ENCODE results near the gene CDK1.

Gene CDK1

DNA sequence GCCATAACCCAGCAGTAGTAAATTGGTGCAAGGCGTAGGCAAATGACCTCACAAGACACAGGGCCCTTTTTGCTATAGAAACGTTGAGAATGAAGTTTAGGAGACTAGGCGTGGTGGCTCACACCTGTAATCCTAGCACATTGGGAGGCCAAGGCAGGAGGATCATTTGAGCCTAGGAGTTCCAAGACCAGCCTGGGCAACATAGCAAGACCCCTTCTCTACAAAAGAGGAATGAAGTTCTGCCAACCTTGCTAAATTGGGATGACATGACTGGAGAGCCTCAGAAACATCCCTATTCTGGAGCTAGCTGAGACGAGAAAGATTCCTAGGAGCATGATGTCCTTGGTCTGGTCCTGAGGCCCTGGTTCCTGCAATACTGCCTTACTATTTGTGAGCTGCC is 20.6 kb downstream of the CDK1 start:
- H3K27me3 ChIP-seq (ENCODE audit: low read depth, low read length) = no peaks in the 10 kb centered on the region
- no peaks in the 10 kb centered on the region for H3K4me1 ChIP-seq (ENCODE audit: low read length)
- H3K4me2 ChIP-seq (ENCODE audit: low read length) = no peak overlapping the region
- H3K36me3 ChIP-seq (replicated peaks; ENCODE audit: low read depth, low read length) = peaks cover 32% of the 10 kb centered on the region
- TF ChIP-seq EZH2phosphoT487 (IDR thresholded peaks at IDR 0.05; ENCODE audit: low read depth) = no peak
- TF ChIP-seq, protein P1, sequence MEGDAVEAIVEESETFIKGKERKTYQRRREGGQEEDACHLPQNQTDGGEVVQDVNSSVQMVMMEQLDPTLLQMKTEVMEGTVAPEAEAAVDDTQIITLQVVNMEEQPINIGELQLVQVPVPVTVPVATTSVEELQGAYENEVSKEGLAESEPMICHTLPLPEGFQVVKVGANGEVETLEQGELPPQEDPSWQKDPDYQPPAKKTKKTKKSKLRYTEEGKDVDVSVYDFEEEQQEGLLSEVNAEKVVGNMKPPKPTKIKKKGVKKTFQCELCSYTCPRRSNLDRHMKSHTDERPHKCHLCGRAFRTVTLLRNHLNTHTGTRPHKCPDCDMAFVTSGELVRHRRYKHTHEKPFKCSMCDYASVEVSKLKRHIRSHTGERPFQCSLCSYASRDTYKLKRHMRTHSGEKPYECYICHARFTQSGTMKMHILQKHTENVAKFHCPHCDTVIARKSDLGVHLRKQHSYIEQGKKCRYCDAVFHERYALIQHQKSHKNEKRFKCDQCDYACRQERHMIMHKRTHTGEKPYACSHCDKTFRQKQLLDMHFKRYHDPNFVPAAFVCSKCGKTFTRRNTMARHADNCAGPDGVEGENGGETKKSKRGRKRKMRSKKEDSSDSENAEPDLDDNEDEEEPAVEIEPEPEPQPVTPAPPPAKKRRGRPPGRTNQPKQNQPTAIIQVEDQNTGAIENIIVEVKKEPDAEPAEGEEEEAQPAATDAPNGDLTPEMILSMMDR (IDR thresholded peaks at IDR 0.05; ENCODE audit: low read depth, low read length) = no peak
- H2AFZ ChIP-seq (ENCODE audit: low read depth, low read length) = no peak overlapping the region
- peaks cover 4% of the 10 kb centered on the region; the same call in 1 of the 2 replicates for H4K20me1 ChIP-seq (ENCODE audit: insufficient read depth, low read length)
- H3K27ac ChIP-seq (ENCODE audit: low read length) = no peak overlapping the region
- peaks cover 19% of the 10 kb centered on the region for H3K79me2 ChIP-seq (ENCODE audit: low read length)
- no peak overlapping the region for H3K4me3 ChIP-seq (ENCODE audit: low read length)
- H3K9ac ChIP-seq (ENCODE audit: low read length) = no peak overlapping the region
- no peaks in the 10 kb centered on the region for H3K9me3 ChIP-seq (ENCODE audit: insufficient read depth, low read length)

DNA sequence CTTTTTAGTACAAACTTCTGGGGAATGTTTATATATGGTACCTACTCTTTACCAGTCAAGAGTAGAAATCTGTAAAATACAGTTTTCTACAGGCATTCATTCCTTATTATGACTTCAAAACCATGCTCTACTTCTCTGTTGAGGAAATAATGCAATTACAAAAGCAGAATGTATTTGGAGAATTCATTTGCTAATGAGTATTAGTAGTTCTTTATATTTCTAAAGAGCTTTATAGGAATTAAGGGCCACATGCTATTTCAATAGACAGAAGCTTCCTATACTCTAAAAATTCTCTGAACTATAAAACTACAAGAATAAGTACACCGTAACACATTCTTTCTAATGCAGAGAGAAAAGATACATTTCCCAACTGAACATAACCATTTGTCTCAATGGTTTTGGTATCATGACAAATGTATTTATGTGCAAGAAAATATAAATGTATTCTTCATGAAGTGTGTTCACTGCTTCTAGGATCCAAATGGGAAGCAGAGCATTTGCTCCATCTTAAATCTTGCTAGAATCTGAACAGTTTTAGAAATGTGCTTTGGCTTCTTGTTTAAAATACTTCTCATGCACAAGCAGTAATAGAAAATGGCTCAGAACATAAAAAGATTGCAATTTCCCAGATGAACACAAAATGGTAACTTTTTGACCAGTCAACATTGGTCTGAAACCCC is 21.8 kb downstream of the CDK1 start:
- no peak overlapping the region for H3K9ac ChIP-seq (ENCODE audit: low read length)
- H2AFZ ChIP-seq (ENCODE audit: low read depth, low read length) = no peak overlapping the region
- H4K20me1 ChIP-seq (ENCODE audit: insufficient read depth, low read length) = no peaks in the 10 kb centered on the region
- H3K4me3 ChIP-seq (ENCODE audit: low read length) = no peak overlapping the region
- H3K79me2 ChIP-seq (ENCODE audit: low read length) = peaks cover 9% of the 10 kb centered on the region
- no peak overlapping the region for H3K27ac ChIP-seq (ENCODE audit: low read length)
- H3K4me2 ChIP-seq (ENCODE audit: low read length) = no peak overlapping the region
- peaks cover 21% of the 10 kb centered on the region for H3K36me3 ChIP-seq (replicated peaks; ENCODE audit: low read depth, low read length)
- TF ChIP-seq, protein P1 (IDR thresholded peaks at IDR 0.05; ENCODE audit: low read depth, low read length) = no peak
- no peak for TF ChIP-seq EZH2phosphoT487 (IDR thresholded peaks at IDR 0.05; ENCODE audit: low read depth)
- no peaks in the 10 kb centered on the region for H3K9me3 ChIP-seq (ENCODE audit: insufficient read depth, low read length)
- H3K27me3 ChIP-seq (ENCODE audit: low read depth, low read length) = no peaks in the 10 kb centered on the region
- H3K4me1 ChIP-seq (ENCODE audit: low read length) = no peaks in the 10 kb centered on the region

DNA sequence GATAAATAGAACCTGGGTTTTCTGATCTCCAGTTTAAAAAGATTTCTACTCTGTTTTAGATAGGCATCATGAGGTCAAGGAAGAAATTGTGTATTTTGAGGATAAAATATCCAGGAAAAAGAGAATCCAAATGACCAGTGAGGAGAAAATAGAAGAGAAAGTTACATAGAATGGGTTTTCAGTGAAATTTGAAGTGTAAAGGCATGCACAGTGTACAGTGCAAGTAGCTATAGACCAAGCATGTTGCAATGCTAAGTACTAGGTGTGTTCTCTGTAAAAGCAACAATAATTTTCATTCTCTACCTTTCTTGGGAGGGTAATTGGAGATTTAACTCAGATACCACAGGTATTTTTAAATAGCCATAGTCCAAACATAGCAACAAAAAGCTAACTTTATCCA is 22.6 kb downstream of the CDK1 start:
- Histone ChIP-seq H3K4me2 (ENCODE audit: low read length) (no peak overlapping the region), H3K27ac (ENCODE audit: low read length) (no peak overlapping the region), H2AFZ (ENCODE audit: low read depth, low read length) (no peak overlapping the region)

DNA sequence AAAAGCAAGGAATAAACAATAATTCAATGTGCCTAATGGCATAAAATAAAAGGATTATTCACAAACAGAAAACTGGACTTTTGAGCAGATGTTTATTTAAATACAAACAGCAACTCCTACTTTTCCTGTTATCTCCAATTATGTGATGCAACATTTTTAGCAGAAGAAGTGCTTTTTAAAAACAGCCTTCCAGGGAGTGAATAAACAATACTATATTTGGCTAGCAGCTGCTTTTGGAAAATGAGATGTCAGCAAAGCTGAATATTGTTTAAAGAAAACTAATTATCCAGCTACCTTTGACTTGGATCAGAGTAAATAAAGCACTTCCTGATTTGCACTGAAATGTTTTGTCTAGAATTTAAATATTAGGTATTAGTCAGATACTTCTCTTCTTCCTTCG is 23.2 kb downstream of the CDK1 start:
- no peak overlapping the region for H3K4me3 ChIP-seq (ENCODE audit: low read length)
- no peak overlapping the region for H3K9ac ChIP-seq (ENCODE audit: low read length)
- no peak overlapping the region for H3K27ac ChIP-seq (ENCODE audit: low read length)
- H3K9me3 ChIP-seq (ENCODE audit: insufficient read depth, low read length) = no peaks in the 10 kb centered on the region
- TF ChIP-seq, protein P1 (IDR thresholded peaks at IDR 0.05; ENCODE audit: low read depth, low read length) = no peak
- no peak for TF ChIP-seq EZH2phosphoT487 (IDR thresholded peaks at IDR 0.05; ENCODE audit: low read depth)
- no peaks in the 10 kb centered on the region for H3K4me1 ChIP-seq (ENCODE audit: low read length)
- no peak overlapping the region for H2AFZ ChIP-seq (ENCODE audit: low read depth, low read length)
- no peaks in the 10 kb centered on the region for H3K27me3 ChIP-seq (ENCODE audit: low read depth, low read length)
- H3K79me2 ChIP-seq (ENCODE audit: low read length) = no peaks in the 10 kb centered on the region
- H4K20me1 ChIP-seq (ENCODE audit: insufficient read depth, low read length) = no peaks in the 10 kb centered on the region
- H3K4me2 ChIP-seq (ENCODE audit: low read length) = no peak overlapping the region
- H3K36me3 ChIP-seq (replicated peaks; ENCODE audit: low read depth, low read length) = peaks cover 15% of the 10 kb centered on the region

More for the DNA sequence above, 22.6 kb downstream of the CDK1 start:
- H4K20me1 ChIP-seq (ENCODE audit: insufficient read depth, low read length) = no peaks in the 10 kb centered on the region
- H3K79me2 ChIP-seq (ENCODE audit: low read length) = 0 out of 2 replicates have a peak, but pooled peaks cover 3% of the 10 kb centered on the region
- H3K4me3 ChIP-seq (ENCODE audit: low read length) = no peak overlapping the region
- no peak for TF ChIP-seq EZH2phosphoT487 (IDR thresholded peaks at IDR 0.05; ENCODE audit: low read depth)
- TF ChIP-seq, protein P1 (IDR thresholded peaks at IDR 0.05; ENCODE audit: low read depth, low read length) = no peak
- H3K36me3 ChIP-seq (replicated peaks; ENCODE audit: low read depth, low read length) = peaks cover 15% of the 10 kb centered on the region
- H3K9me3 ChIP-seq (ENCODE audit: insufficient read depth, low read length) = no peaks in the 10 kb centered on the region
- no peaks in the 10 kb centered on the region for H3K27me3 ChIP-seq (ENCODE audit: low read depth, low read length)
- no peak overlapping the region for H3K9ac ChIP-seq (ENCODE audit: low read length)
- no peaks in the 10 kb centered on the region for H3K4me1 ChIP-seq (ENCODE audit: low read length)
